Measurements from ENCODE around the gene CD59. TPM values are rescaled to one million over a fixed set of nuclear protein-coding genes. Genes with fewer than 3 reads are reported as not detected.

The CD59 gene
- total and polyA plus RNA-seq, 9 of the 15 experiments (the other 6 are each of a cell fraction or from before 2014, with no cell fraction given) = 38.1 to 338 (median 173) TPM

DNA sequence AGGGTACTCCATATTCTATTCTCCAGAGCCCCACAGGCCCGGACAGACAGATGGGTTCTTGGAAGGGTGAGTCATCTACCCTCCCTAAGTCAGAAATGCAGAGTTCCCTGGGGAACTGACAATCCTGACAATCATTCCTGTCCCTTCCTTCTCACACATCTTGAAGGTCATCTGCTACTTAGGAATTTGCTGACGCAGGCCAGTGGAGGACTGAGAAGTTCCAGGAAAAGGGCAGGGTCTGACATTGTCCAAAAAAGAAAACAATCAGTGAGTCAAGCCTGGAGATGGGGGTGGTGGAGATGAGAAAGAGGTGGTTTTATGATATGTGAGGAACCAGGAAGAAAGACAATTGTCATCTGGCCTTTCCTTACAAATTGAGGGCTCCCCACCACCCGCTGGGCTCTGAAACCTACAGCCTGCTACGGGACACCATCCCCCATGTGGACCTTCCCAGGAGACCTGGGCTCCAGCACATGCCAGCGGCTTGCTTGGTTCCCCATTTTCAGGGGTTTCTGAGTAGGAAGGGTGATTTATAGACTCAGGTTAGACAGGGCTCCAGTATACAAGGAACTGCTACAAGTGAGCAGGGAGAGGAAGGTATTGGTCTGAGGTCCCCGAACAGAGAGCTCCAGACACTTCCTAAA, 12.9 kb downstream of the CD59 start (continued):
- TF ChIP-seq, protein P1, sequence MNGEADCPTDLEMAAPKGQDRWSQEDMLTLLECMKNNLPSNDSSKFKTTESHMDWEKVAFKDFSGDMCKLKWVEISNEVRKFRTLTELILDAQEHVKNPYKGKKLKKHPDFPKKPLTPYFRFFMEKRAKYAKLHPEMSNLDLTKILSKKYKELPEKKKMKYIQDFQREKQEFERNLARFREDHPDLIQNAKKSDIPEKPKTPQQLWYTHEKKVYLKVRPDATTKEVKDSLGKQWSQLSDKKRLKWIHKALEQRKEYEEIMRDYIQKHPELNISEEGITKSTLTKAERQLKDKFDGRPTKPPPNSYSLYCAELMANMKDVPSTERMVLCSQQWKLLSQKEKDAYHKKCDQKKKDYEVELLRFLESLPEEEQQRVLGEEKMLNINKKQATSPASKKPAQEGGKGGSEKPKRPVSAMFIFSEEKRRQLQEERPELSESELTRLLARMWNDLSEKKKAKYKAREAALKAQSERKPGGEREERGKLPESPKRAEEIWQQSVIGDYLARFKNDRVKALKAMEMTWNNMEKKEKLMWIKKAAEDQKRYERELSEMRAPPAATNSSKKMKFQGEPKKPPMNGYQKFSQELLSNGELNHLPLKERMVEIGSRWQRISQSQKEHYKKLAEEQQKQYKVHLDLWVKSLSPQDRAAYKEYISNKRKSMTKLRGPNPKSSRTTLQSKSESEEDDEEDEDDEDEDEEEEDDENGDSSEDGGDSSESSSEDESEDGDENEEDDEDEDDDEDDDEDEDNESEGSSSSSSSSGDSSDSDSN (IDR thresholded peaks at IDR 0.05; ENCODE audit: borderline replicate concordance in 1 of 2, low read depth in 2 of 2, low read length in 2 of 2) = 0 out of 4 replicates have a peak, but pooled peaks of 1 of the 2 experiments have one; percentile 2
- TF ChIP-seq NCOR1 (IDR thresholded peaks at IDR 0.05) = peak; percentile 51
- TF ChIP-seq ZNF232 (CRISPR knock-in tag; IDR thresholded peaks at IDR 0.05) = no peak
- no peak for TF ChIP-seq CBFB (CRISPR knock-in tag; IDR thresholded peaks at IDR 0.05)
- TF ChIP-seq, protein P2, sequence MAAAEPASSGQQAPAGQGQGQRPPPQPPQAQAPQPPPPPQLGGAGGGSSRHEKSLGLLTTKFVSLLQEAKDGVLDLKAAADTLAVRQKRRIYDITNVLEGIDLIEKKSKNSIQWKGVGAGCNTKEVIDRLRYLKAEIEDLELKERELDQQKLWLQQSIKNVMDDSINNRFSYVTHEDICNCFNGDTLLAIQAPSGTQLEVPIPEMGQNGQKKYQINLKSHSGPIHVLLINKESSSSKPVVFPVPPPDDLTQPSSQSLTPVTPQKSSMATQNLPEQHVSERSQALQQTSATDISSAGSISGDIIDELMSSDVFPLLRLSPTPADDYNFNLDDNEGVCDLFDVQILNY (CRISPR knock-in tag; IDR thresholded peaks at IDR 0.05) = no peak
- TF ChIP-seq FOXK1 (CRISPR knock-in tag; IDR thresholded peaks at IDR 0.05; ENCODE audit: borderline replicate concordance) = no peak
- no peak for TF ChIP-seq HNRNPK (IDR thresholded peaks at IDR 0.05; ENCODE audit: low read depth, low read length, poor library complexity, severe bottlenecking)
- no peak for TF ChIP-seq ZNF23 (CRISPR knock-in tag; IDR thresholded peaks at IDR 0.05)
- TF ChIP-seq COPS2 (conservative IDR thresholded peaks at IDR 0.05) = no peak
- TF ChIP-seq GATAD2A (IDR thresholded peaks at IDR 0.05) = 0 out of 2 replicates have a peak, but pooled peaks have one; percentile 64
- no peak for TF ChIP-seq SUPT5H (IDR thresholded peaks at IDR 0.05)
- peak; percentile 50 to 67; a peak in 3 of 4 replicates for TF ChIP-seq KDM1A (IDR thresholded peaks at IDR 0.05)
- no peak for TF ChIP-seq NUFIP1 (IDR thresholded peaks at IDR 0.05; ENCODE audit: partially characterized antibody)
- TF ChIP-seq, protein P3, sequence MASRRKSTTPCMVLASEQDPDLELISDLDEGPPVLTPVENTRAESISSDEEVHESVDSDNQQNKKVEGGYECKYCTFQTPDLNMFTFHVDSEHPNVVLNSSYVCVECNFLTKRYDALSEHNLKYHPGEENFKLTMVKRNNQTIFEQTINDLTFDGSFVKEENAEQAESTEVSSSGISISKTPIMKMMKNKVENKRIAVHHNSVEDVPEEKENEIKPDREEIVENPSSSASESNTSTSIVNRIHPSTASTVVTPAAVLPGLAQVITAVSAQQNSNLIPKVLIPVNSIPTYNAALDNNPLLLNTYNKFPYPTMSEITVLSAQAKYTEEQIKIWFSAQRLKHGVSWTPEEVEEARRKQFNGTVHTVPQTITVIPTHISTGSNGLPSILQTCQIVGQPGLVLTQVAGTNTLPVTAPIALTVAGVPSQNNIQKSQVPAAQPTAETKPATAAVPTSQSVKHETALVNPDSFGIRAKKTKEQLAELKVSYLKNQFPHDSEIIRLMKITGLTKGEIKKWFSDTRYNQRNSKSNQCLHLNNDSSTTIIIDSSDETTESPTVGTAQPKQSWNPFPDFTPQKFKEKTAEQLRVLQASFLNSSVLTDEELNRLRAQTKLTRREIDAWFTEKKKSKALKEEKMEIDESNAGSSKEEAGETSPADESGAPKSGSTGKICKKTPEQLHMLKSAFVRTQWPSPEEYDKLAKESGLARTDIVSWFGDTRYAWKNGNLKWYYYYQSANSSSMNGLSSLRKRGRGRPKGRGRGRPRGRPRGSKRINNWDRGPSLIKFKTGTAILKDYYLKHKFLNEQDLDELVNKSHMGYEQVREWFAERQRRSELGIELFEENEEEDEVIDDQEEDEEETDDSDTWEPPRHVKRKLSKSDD (conservative IDR thresholded peaks at IDR 0.05; ENCODE audit: low read length) = no peak
- TF ChIP-seq FUS (optimal IDR thresholded peaks at IDR 0.05; ENCODE audit: low read depth, low read length) = no peak
- TF ChIP-seq SMARCC2 (IDR thresholded peaks at IDR 0.05; ENCODE audit: low read depth) = peak; percentile 53; the same call in 1 of the 2 replicates
- 0 out of 4 replicates have a peak, but pooled peaks of 1 of the 2 experiments have one; percentile 24 for TF ChIP-seq FOXK2 (conservative IDR thresholded peaks at IDR 0.05 in 1 of 2, IDR thresholded peaks at IDR 0.05 in 1 of 2; ENCODE audit: low read depth in 2 of 2)
- TF ChIP-seq HEY1 (CRISPR knock-in tag; IDR thresholded peaks at IDR 0.05; ENCODE audit: borderline replicate concordance) = no peak
- TF ChIP-seq, protein P4, sequence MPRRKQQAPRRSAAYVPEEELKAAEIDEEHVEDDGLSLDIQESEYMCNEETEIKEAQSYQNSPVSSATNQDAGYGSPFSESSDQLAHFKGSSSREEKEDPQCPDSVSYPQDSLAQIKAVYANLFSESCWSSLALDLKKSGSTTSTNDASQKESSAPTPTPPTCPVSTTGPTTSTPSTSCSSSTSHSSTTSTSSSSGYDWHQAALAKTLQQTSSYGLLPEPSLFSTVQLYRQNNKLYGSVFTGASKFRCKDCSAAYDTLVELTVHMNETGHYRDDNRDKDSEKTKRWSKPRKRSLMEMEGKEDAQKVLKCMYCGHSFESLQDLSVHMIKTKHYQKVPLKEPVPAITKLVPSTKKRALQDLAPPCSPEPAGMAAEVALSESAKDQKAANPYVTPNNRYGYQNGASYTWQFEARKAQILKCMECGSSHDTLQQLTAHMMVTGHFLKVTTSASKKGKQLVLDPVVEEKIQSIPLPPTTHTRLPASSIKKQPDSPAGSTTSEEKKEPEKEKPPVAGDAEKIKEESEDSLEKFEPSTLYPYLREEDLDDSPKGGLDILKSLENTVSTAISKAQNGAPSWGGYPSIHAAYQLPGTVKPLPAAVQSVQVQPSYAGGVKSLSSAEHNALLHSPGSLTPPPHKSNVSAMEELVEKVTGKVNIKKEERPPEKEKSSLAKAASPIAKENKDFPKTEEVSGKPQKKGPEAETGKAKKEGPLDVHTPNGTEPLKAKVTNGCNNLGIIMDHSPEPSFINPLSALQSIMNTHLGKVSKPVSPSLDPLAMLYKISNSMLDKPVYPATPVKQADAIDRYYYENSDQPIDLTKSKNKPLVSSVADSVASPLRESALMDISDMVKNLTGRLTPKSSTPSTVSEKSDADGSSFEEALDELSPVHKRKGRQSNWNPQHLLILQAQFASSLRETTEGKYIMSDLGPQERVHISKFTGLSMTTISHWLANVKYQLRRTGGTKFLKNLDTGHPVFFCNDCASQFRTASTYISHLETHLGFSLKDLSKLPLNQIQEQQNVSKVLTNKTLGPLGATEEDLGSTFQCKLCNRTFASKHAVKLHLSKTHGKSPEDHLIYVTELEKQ (CRISPR knock-in tag; IDR thresholded peaks at IDR 0.05) = no peak
- TF ChIP-seq NFIX (CRISPR knock-in tag; IDR thresholded peaks at IDR 0.05; ENCODE audit: low read depth) = no peak

Measured in K562 (cell line).